CD4-positive, alpha-beta T cell (primary cell): ENCODE data around the gene CDC45. TPM values are rescaled to one million over a fixed set of nuclear protein-coding genes. Genes with fewer than 3 reads are reported as not detected.

Source experiments
- ATAC-seq: fragments of 200-7000 bp; cut with Tn5 transposase; one replicate; pipeline ENCODE4 v1.10.0; 2022; ENCODE audit warnings: mild to moderate bottlenecking; ENCODE audit not compliant: poor library complexity
- CTCF ChIA-PET: fragments of 350-600 bp; sonication (Branson Sonifier 250); formaldehyde crosslinking; loops from one replicate; lab custom pipeline; 2021; ENCODE audit warnings: antibody characterized with exemption, inconsistent platforms; lab: Charles Lee
- POLR2A ChIA-PET: fragments of 350-600 bp; sonication (Branson Sonifier 250); formaldehyde crosslinking; loops from one replicate; lab custom pipeline; 2021; ENCODE audit warnings: antibody characterized with exemption, inconsistent platforms; lab: Charles Lee
- DNase-seq, 14 experiments: peaks; one replicate each; pipeline ENCODE4 v3.0.0-alpha.2; 2013 to 2020; ENCODE audit warnings: mixed read lengths in 2 of 14
- H3K27ac ChIP-seq, 2 donors: one replicate each; pipeline versions ENCODE4 v1.5.1 to v1.7.0; 2013; ENCODE audit warnings: low read length in 2 of 2, low read depth in 1 of 2, mild to moderate bottlenecking in 1 of 2
- H3K27me3 ChIP-seq, 2 experiments: 1 replicate in 1 of 2; 2 replicates in 1 of 2; pipeline versions ENCODE4 v1.6.1 to v1.7.0; 2013; ENCODE audit warnings: low read length in 2 of 2, control low read depth in 1 of 2, mild to moderate bottlenecking in 1 of 2, moderate library complexity in 1 of 2; ENCODE audit not compliant: insufficient read depth in 2 of 2, control insufficient read depth in 1 of 2
- H3K36me3 ChIP-seq: one replicate; pipeline ENCODE4 v1.6.1; 2013; ENCODE audit warnings: low read length, control low read depth; ENCODE audit not compliant: insufficient read depth
- H3K4me1 ChIP-seq: one replicate; pipeline ENCODE4 v1.6.1; 2013; ENCODE audit warnings: low read length, control low read depth; ENCODE audit not compliant: insufficient read depth
- H3K4me3 ChIP-seq: one replicate; pipeline ENCODE4 v1.5.1; 2013; ENCODE audit warnings: mild to moderate bottlenecking, low read length, moderate library complexity
- H3K9me3 ChIP-seq, 2 experiments: 1 replicate in 1 of 2; 2 replicates in 1 of 2; pipeline versions ENCODE4 v1.6.1 to v1.7.0; 2013; ENCODE audit warnings: low read length in 2 of 2, mild to moderate bottlenecking in 2 of 2, control low read depth in 1 of 2, moderate library complexity in 1 of 2; ENCODE audit not compliant: control insufficient read depth in 1 of 2, insufficient read depth in 1 of 2
- H3K27ac Mint-ChIP-seq: one replicate; pipeline ENCODE4 v1.8.0; 2020; ENCODE audit warnings: mixed read lengths
- H3K27me3 Mint-ChIP-seq: one replicate; pipeline ENCODE4 v1.8.0; 2021; ENCODE audit warnings: mixed read lengths
- H3K36me3 Mint-ChIP-seq: one replicate; pipeline ENCODE4 v1.8.0; 2021; ENCODE audit warnings: low read depth, mixed read lengths
- H3K4me1 Mint-ChIP-seq: one replicate; pipeline ENCODE4 v1.8.0; 2021; ENCODE audit warnings: low read depth, mixed read lengths
- H3K4me3 Mint-ChIP-seq: one replicate; pipeline ENCODE4 v1.8.0; 2020; ENCODE audit warnings: mild to moderate bottlenecking, mixed read lengths
- H3K9me3 Mint-ChIP-seq: one replicate; pipeline ENCODE4 v1.8.0; 2020; ENCODE audit warnings: mixed read lengths
- CTCF ChIP-seq: fragments of 200-600 bp; IDR thresholded peaks from one replicate; pipeline ENCODE4 v1.8.0; 2022; ENCODE audit warnings: antibody characterized with exemption, mild to moderate bottlenecking
- intact Hi-C, 2 experiments: fragments of 100-400 bp; cut with DNase I in 1 of 2; cut with micrococcal nuclease in 1 of 2; formaldehyde crosslinking; loops; one replicate each; pipeline versions ENCODE4 v1.15.1 to v1.9.0; 2023 to 2025; cut with DNase I, micrococcal nuclease
- total RNA-seq, 174 experiments: library from RNA in 2 of 174; stranded (reverse) in 2 of 174; gene quantifications; one replicate each; pipeline ENCODE4 v1.2.3 and lab custom pipeline; 2021 to 2026

CDC45 gene
- total RNA-seq, 2 experiments from 2014 or later: 0.75 to 0.82 TPM

DNA sequence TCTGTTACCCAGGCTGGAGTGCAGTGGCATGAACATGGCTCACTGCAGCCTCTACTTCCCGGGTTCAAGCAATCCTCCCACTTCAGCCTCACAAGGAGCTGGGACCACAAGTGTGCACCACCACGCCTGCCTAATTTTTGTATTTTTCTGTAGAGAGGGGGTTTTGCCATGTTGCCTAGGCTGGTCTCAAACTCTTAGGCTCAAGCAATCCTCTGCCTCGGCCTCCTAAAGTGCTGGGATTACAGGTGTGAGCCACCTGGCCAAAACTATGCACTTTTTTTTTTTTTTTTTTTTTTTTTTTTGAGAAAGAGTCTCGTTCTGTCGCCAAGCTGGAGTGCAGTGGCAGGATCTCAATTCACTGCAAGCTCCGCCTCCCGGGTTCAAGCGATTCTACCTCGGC is 56.8 kb downstream of the CDC45 start:
- H3K27ac Mint-ChIP-seq: no peak overlapping the region
- CTCF ChIA-PET: no interaction called here
- intact Hi-C loops: no loop called here
- H3K9me3 Mint-ChIP-seq: no peaks in the 10 kb centered on the region
- H3K9me3 ChIP-seq: no peaks in the 10 kb centered on the region
- DNase-seq: no peak
- H3K27me3 ChIP-seq: no peaks in the 10 kb centered on the region
- no peak overlapping the region for H3K27ac ChIP-seq
- no peaks in the 10 kb centered on the region for H3K36me3 ChIP-seq
- POLR2A ChIA-PET: no interaction called here
- no peak overlapping the region for H3K4me3 Mint-ChIP-seq
- no peaks in the 10 kb centered on the region for H3K36me3 Mint-ChIP-seq
- H3K4me1 ChIP-seq: no peaks in the 10 kb centered on the region
- peaks cover 4% of the 10 kb centered on the region for H3K27me3 Mint-ChIP-seq
- ATAC-seq: no peak
- TF ChIP-seq CTCF: no peak
- no peaks in the 10 kb centered on the region for H3K4me1 Mint-ChIP-seq
- no peak overlapping the region for H3K4me3 ChIP-seq

- Mint-ChIP-seq H3K27ac (no peak overlapping the region), H3K4me1 (no peaks in the 10 kb centered on the region), H3K9me3 (no peaks in the 10 kb centered on the region), H3K36me3 (no peaks in the 10 kb centered on the region), H3K4me3 (no peak overlapping the region), H3K27me3 (peaks cover 4% of the 10 kb centered on the region)
- ChIA-PET POLR2A (no interaction called here), CTCF (no interaction called here)
- Histone ChIP-seq H3K27me3 (no peaks in the 10 kb centered on the region), H3K9me3 (no peaks in the 10 kb centered on the region), H3K27ac (no peak overlapping the region), H3K4me1 (no peaks in the 10 kb centered on the region), H3K4me3 (no peak overlapping the region), H3K36me3 (no peaks in the 10 kb centered on the region)
- TF ChIP-seq CTCF: no peak
- ATAC-seq (no peak), DNase-seq (no peak)
- intact Hi-C loops: no loop called here
Observed at GRCh38 chr22:19537941-19538488, 58.3 kb downstream of the CDC45 start.

- no peaks in the 10 kb centered on the region for H3K9me3 ChIP-seq
- ATAC-seq (no peak), DNase-seq (no peak)
- H3K4me3 ChIP-seq: no peak overlapping the region
- TF ChIP-seq CTCF: no peak
- Mint-ChIP-seq H3K4me1 (no peaks in the 10 kb centered on the region), H3K36me3 (no peaks in the 10 kb centered on the region), H3K27ac (no peak overlapping the region), H3K27me3 (no peaks in the 10 kb centered on the region), H3K4me3 (no peak overlapping the region), H3K9me3 (no peaks in the 10 kb centered on the region)
- POLR2A ChIA-PET: no interaction called here
- no peaks in the 10 kb centered on the region for H3K4me1 ChIP-seq
- CTCF ChIA-PET: no interaction called here
- intact Hi-C loops: no loop called here
- no peaks in the 10 kb centered on the region for H3K36me3 ChIP-seq
- no peak overlapping the region for H3K27ac ChIP-seq
- peaks cover 0 to 2% of the 10 kb centered on the region in 2 experiments for H3K27me3 ChIP-seq
Observed at GRCh38 chr22:19540394-19540793, 60.7 kb downstream of the CDC45 start.
